ENCODE results near the gene TXN2.

GRCh38 chr22:36528795-36529751, 47.6 kb upstream of the TXN2 start, which contains the start of gene EIF3D:
- TF ChIP-seq TAF1 (IDR thresholded peaks at IDR 0.05; ENCODE audit: low read depth, low read length): peak; percentile 98
- TF ChIP-seq POLR2AphosphoS5 (IDR thresholded peaks at IDR 0.05; ENCODE audit: low read depth, low read length): peak; percentile 97
- peak; percentile 96 for TF ChIP-seq POLR2A (IDR thresholded peaks at IDR 0.05; ENCODE audit: low read depth, low read length)
- no peak for TF ChIP-seq PAX5 (IDR thresholded peaks at IDR 0.05; ENCODE audit: insufficient read depth, low read length, severe bottlenecking)
